K562 (cell line): ENCODE measurements around the gene PHF21B. TPM values are rescaled to one million over a fixed set of nuclear protein-coding genes. Genes with fewer than 3 reads are reported as not detected.

Experiments used
- ATAC-seq: fragments of 200-7000 bp; cut with Tn5 transposase; 3 replicates; pipeline ENCODE4 v1.9.1; 2020; ENCODE audit warnings: moderate library complexity
- Bru-seq: library from RNA; stranded (reverse); fragments of 400-500 nt; gene quantifications from one replicate; lab custom pipeline; 2021; lab: Mats Ljungman, UMichigan
- BruChase-seq, 2 experiments: library from RNA; stranded (reverse); fragments of 400-500 nt; gene quantifications; one replicate each; lab custom pipeline; 2021; lab: Mats Ljungman, UMichigan
- BruUV-seq: library from RNA; stranded (reverse); fragments of 400-500 nt; replicated peaks from 2 replicates; lab custom pipeline; 2021; lab: Mats Ljungman, UMichigan
- CTCF ChIA-PET: fragments of 300-600 bp; formaldehyde crosslinking; extraction: SDS; loops from one replicate; lab custom pipeline; 2021; ENCODE audit warnings: low intra/inter-chr PET ratio; lab: Yijun Ruan, JAX
- POLR2A ChIA-PET: fragments of 300-600, 350-650 bp; sonication (Branson Sonifier 250); formaldehyde crosslinking; extraction: SDS; loops from one replicate; lab custom pipeline; 2021; ENCODE audit warnings: antibody characterized with exemption, inconsistent platforms; lab: Yijun Ruan, JAX
- DNase-seq, 4 experiments: peaks; one replicate each; pipeline versions ENCODE4 v3.0.0 to v3.0.0-alpha.2; 2011 to 2018; ENCODE audit warnings: low spot score in 3 of 4, mixed read lengths in 3 of 4; ENCODE audit errors: extremely low read depth in 1 of 4
- FAIRE-seq: peaks from 2 replicates; lab custom pipeline; 2011; peaks lifted over from hg19 to GRCh38; lab: Jason Lieb, UNC
- H2AFZ ChIP-seq: 2 replicates; pipeline ENCODE4 v1.6.0; 2011; ENCODE audit warnings: low read depth, low read length, control low read depth, inconsistent platforms
- H3K27ac ChIP-seq: fragments of 200-600 bp; 3 replicates; pipeline ENCODE4 v1.8.0; 2011; ENCODE audit warnings: low read depth, mild to moderate bottlenecking, control low read depth, inconsistent platforms, low read length, moderate library complexity, mixed read lengths; ENCODE audit errors: extremely low read depth
- H3K27me3 ChIP-seq, 2 experiments: fragments of 300-600 bp in 1 of 2; 2 replicates in 1 of 2; 3 replicates in 1 of 2; pipeline versions ENCODE4 v1.6.0 to v1.8.0; 2011; ENCODE audit warnings: inconsistent platforms in 2 of 2, low read length in 2 of 2, mild to moderate bottlenecking in 1 of 2, mixed read lengths in 1 of 2, moderate library complexity in 1 of 2; ENCODE audit not compliant: control insufficient read depth in 2 of 2, insufficient read depth in 2 of 2
- H3K36me3 ChIP-seq: fragments of 300-600 bp; 3 replicates; pipeline ENCODE4 v1.8.0; 2011; ENCODE audit warnings: mild to moderate bottlenecking, low read length, inconsistent platforms; ENCODE audit not compliant: control insufficient read depth, insufficient read depth
- H3K4me1 ChIP-seq, 2 experiments: fragments of 200-600 bp in 1 of 2; replicated peaks in 1 of 2; 2 replicates in 1 of 2; 3 replicates in 1 of 2; pipeline versions ENCODE4 v1.5.1 to v1.8.0; 2011; ENCODE audit warnings: inconsistent platforms in 2 of 2, low read length in 2 of 2, mild to moderate bottlenecking in 1 of 2, mixed read lengths in 1 of 2, moderate library complexity in 1 of 2; ENCODE audit not compliant: control insufficient read depth in 2 of 2, insufficient read depth in 2 of 2
- H3K4me2 ChIP-seq: 2 replicates; pipeline ENCODE4 v1.6.1; 2011; ENCODE audit warnings: low read length, control low read depth, inconsistent platforms, mixed read lengths; ENCODE audit not compliant: insufficient read depth
- H3K4me3 ChIP-seq: fragments of 200-600 bp; sonication (generic), shearing (Covaris generic); 2 replicates; pipeline ENCODE4 v1.5.1; 2016; ENCODE audit warnings: control low read depth, inconsistent platforms
- H3K79me2 ChIP-seq: fragments of 200-600 bp; 3 replicates; pipeline ENCODE4 v1.8.0; 2011; ENCODE audit warnings: low read length, inconsistent platforms; ENCODE audit not compliant: control insufficient read depth, insufficient read depth
- H3K9ac ChIP-seq, 2 experiments: 2 replicates each; pipeline versions ENCODE4 v1.6.0 to v1.6.1; 2011; ENCODE audit warnings: low read depth in 2 of 2, low read length in 2 of 2, control low read depth in 1 of 2, inconsistent platforms in 1 of 2, mild to moderate bottlenecking in 1 of 2, mixed read lengths in 1 of 2; ENCODE audit not compliant: insufficient read depth in 1 of 2
- H3K9me1 ChIP-seq: one replicate; pipeline ENCODE4 v1.6.0; 2011; ENCODE audit warnings: inconsistent platforms, mild to moderate bottlenecking, low read length, moderate library complexity; ENCODE audit not compliant: control insufficient read depth, insufficient read depth
- H3K9me3 ChIP-seq: replicated peaks from 2 replicates; pipeline ENCODE4 v1.5.1; 2011; ENCODE audit warnings: low read depth, low read length, inconsistent platforms; ENCODE audit not compliant: control insufficient read depth, insufficient read depth
- H4K20me1 ChIP-seq: replicated peaks from 2 replicates; pipeline ENCODE4 v1.6.1; 2011; ENCODE audit warnings: low read length, inconsistent platforms, mixed read lengths; ENCODE audit not compliant: control insufficient read depth, insufficient read depth
- NRF1 ChIP-seq, 2 experiments: fragments of 450-650 bp; IDR thresholded peaks in 1 of 2; conservative IDR thresholded peaks in 1 of 2; 2 replicates each; pipeline ENCODE4 v1.6.1; 2014; ENCODE audit warnings: mild to moderate bottlenecking in 2 of 2
- REST ChIP-seq, 2 experiments: fragments of 450-650 bp; formaldehyde crosslinking in 1 of 2; IDR thresholded peaks; 2 replicates each; pipeline versions ENCODE4 v1.4.0 to v1.6.1; 2014 to 2020; ENCODE audit warnings: mild to moderate bottlenecking in 2 of 2, borderline replicate concordance in 1 of 2, low read depth in 1 of 2
- TCFL5 ChIP-seq: fragments of 250-450 bp; sonication (Bioruptor Pico); conservative IDR thresholded peaks from 2 replicates; pipeline ENCODE4 v1.6.1; 2021; ENCODE audit warnings: mild to moderate bottlenecking, moderate library complexity, matching md5 sums
- WGBS: fragments of 100-300 bp; shearing (Covaris generic); methylation state at CpG from one replicate; pipeline ENCODE4 v1.1.6; 2016; ENCODE audit warnings: low coverage, mixed read lengths; ENCODE audit not compliant: insufficient coverage; ENCODE audit errors: missing lambda C conversion rate; 5-methylcytosine and 5-hydroxymethylcytosine counted together
- in situ Hi-C: fragments of 300-500 bp; cut with MboI; formaldehyde crosslinking; loops from 4 replicates; pipeline ENCODE4 v1.15.0; 2018; ENCODE audit warnings: inconsistent platforms, mixed read lengths
- intact Hi-C: fragments of 100-400 bp; cut with micrococcal nuclease; formaldehyde crosslinking; loops from 2 replicates; pipeline ENCODE4 v1.14.2; 2022
- long read RNA-seq, 3 experiments: library from polyadenylated mRNA in 2 of 3; library from RNA in 1 of 3; unstranded in 2 of 3; stranded (forward) in 1 of 3; transcript quantifications; one replicate each; pipeline ENCODE4 v2.0.0, GENCODE V29; 2019 to 2022
- polyA minus RNA-seq, 3 experiments: library from RNA; depleted of rRNA, polyadenylated mRNA; stranded (reverse); fragments of >200 nt; gene quantifications; 2 replicates each; pipeline ENCODE4 v1.2.3, GENCODE V29; 2011
- polyA plus RNA-seq, 8 experiments: library from polyadenylated mRNA; depleted of rRNA in 4 of 8; stranded (reverse) in 5 of 8; unstranded in 3 of 8; fragments of >200 nt; fragmentation: Nextera tagmentation in 2 of 8; fragmentation: Illumina TruSeq in 1 of 8; extraction: Ambion mirVana in 2 of 8; extraction: Trizol in 1 of 8; gene quantifications; 2 replicates each; pipeline versions ENCODE4 v1.2.1 to v1.2.3, GENCODE V29; 2011 to 2014; ENCODE audit warnings: inconsistent platforms in 1 of 8, missing spikeins in 1 of 8
- total RNA-seq, 7 experiments: library from RNA; depleted of rRNA in 6 of 7; stranded (reverse); fragments of >200 nt in 6 of 7; fragmentation: Illumina TruSeq in 2 of 7; extraction: Trizol in 2 of 7; gene quantifications; 2 replicates each; pipeline versions ENCODE4 v1.2.1 to v1.2.3, GENCODE V29; 2011 to 2021; ENCODE audit warnings: low replicate concordance in 1 of 7
- TF ChIP-seq, protein P1 (sequence below): fragments of 250-450 bp; sonication (Bioruptor Pico); IDR thresholded peaks from 2 replicates; pipeline ENCODE4 v1.5.0; 2021

PHF21B gene
- 0.62 TPM in 1 of 2 replicates, not detected in the other for total RNA-seq (2011; cell fraction: chromatin; rRNA removed; ENCODE audit: low replicate concordance)
- 0.13 and 0.33 TPM in 2 replicates for total RNA-seq (2011; cell fraction: nucleolus; rRNA removed)
- total RNA-seq (2011; cell fraction: nucleoplasm; rRNA removed), result not detected in 2 replicates
- total RNA-seq (2014; rRNA removed) (not detected in 2 replicates), total RNA-seq (2014; rRNA removed; fragmentation: Illumina TruSeq; extraction: Trizol) (not detected in 2 replicates), total RNA-seq (2015; rRNA removed; fragmentation: Illumina TruSeq; extraction: Trizol) (not detected in 2 replicates), total RNA-seq (2021) (0.22 TPM in 1 of 2 replicates, not detected in the other), polyA plus RNA-seq (2011; rRNA removed) (not detected in 2 replicates), polyA plus RNA-seq (2014; fragmentation: Illumina TruSeq; extraction: Trizol) (not detected in 2 replicates), polyA plus RNA-seq (2014; fragmentation: Nextera tagmentation; extraction: Ambion mirVana) (not detected), polyA plus RNA-seq (2014; rRNA removed) (0.04 TPM in 1 of 2 replicates, not detected in the other), polyA minus RNA-seq (2011; rRNA and poly(A)+ RNA removed) (not detected in 2 replicates), Bru-seq, nascent RNA (percentile 10 among the genes with signal in this experiment), BruChase-seq, experiment 1, labeled RNA remaining after a 2-hour chase (percentile 5 among the genes with signal in this experiment), BruChase-seq, experiment 2, labeled RNA remaining after a 6-hour chase (percentile 5 among the genes with signal in this experiment)
- not detected in 2 replicates for polyA plus RNA-seq (2011; cell fraction: cytosol; rRNA removed)
- polyA plus RNA-seq (2011; cell fraction: nucleus; rRNA removed), result 0.21 TPM in 1 of 2 replicates, not detected in the other
- not detected in 2 replicates for polyA plus RNA-seq (2012)
- polyA minus RNA-seq (2011; cell fraction: cytosol; rRNA and poly(A)+ RNA removed), result not detected in 2 replicates
- polyA minus RNA-seq (2011; cell fraction: nucleus; rRNA and poly(A)+ RNA removed), result not detected in 2 replicates
- long read RNA-seq, experiment 1, result 0 reads
- long read RNA-seq, experiment 2, result 0 reads
- long read RNA-seq, experiment 3, result 0 reads

- ChIA-PET CTCF (no interaction called here), POLR2A (no interaction called here)
- no peak for FAIRE-seq
- Histone ChIP-seq H3K36me3 (no peaks in the 10 kb centered on the region), H2AFZ (no peak within 1 kb of the TSS; the same call in 1 of the 2 replicates), H3K4me2 (no peak within 1 kb of the TSS), H4K20me1 (no peaks in the 10 kb centered on the region), H3K9ac (peak within 1 kb of the TSS in 1 of 2 experiments; percentile 45; a peak in 1 of 4 replicates), H3K4me1 (peaks cover 0 to 20% of the 10 kb centered on the region in 2 experiments; a peak in 2 of 5 replicates), H3K9me3 (no peaks in the 10 kb centered on the region), H3K79me2 (no peaks in the 10 kb centered on the region), H3K27me3 (peaks cover 5 to 21% of the 10 kb centered on the region in 2 experiments; a peak in 3 of 5 replicates), H3K4me3 (no peak within 1 kb of the TSS; the same call in 1 of the 2 replicates), H3K9me1 (no peaks in the 10 kb centered on the region), H3K27ac (no peak within 1 kb of the TSS)
- intact Hi-C loops (no loop called here), in situ Hi-C loops (no loop called here)
- BruUV-seq, result no TSS peak
- ATAC-seq, result no peak
- DNase-seq, result peak; percentile 13 to 75 (median 62)
- WGBS, result 8% methylated on average over 20 of the region's 121 CpGs
- TF ChIP-seq REST (IDR thresholded peaks at IDR 0.05; ENCODE audit: borderline replicate concordance) (no peak), REST (CRISPR knock-in tag; IDR thresholded peaks at IDR 0.05; ENCODE audit: low read depth) (no peak), TCFL5 (CRISPR knock-in tag) (no peak), NRF1 (conservative IDR thresholded peaks at IDR 0.05 in 1 of 2, IDR thresholded peaks at IDR 0.05 in 1 of 2) (peak; percentile 52 to 59)
- TF ChIP-seq, protein P1, sequence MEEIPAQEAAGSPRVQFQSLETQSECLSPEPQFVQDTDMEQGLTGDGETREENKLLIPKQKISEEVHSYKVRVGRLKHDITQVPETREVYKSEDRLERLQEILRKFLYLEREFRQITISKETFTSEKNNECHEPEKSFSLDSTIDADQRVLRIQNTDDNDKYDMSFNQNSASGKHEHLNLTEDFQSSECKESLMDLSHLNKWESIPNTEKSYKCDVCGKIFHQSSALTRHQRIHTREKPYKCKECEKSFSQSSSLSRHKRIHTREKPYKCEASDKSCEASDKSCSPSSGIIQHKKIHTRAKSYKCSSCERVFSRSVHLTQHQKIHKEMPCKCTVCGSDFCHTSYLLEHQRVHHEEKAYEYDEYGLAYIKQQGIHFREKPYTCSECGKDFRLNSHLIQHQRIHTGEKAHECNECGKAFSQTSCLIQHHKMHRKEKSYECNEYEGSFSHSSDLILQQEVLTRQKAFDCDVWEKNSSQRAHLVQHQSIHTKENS (CRISPR knock-in tag), result no peak
These were observed at the start of gene PHF21B for GRCh38 chr22:45009606-45010531. TSS of gene PHF21B (minus strand) at chr22:45010005. CDS start at chr22:45009549, 456 bp downstream.
